K562 (cell line): ENCODE data around the gene FRMD4A. TPM values are rescaled to one million over a fixed set of nuclear protein-coding genes. Genes with fewer than 3 reads are reported as not detected.

ENCODE experiments used
- ATAC-seq: fragments of 200-7000 bp; cut with Tn5 transposase; 3 replicates; pipeline ENCODE4 v1.9.1; 2020; ENCODE audit warnings: moderate library complexity
- BruUV-seq: library from RNA; stranded (reverse); fragments of 400-500 nt; replicated peaks from 2 replicates; lab custom pipeline; 2021; lab: Mats Ljungman, UMichigan
- CTCF ChIA-PET: fragments of 300-600 bp; formaldehyde crosslinking; extraction: SDS; loops from one replicate; lab custom pipeline; 2021; ENCODE audit warnings: low intra/inter-chr PET ratio; lab: Yijun Ruan, JAX
- POLR2A ChIA-PET: fragments of 300-600, 350-650 bp; sonication (Branson Sonifier 250); formaldehyde crosslinking; extraction: SDS; loops from one replicate; lab custom pipeline; 2021; ENCODE audit warnings: antibody characterized with exemption, inconsistent platforms; lab: Yijun Ruan, JAX
- DNase-seq, 4 experiments: peaks; one replicate each; pipeline versions ENCODE4 v3.0.0 to v3.0.0-alpha.2; 2011 to 2018; ENCODE audit warnings: low spot score in 3 of 4, mixed read lengths in 3 of 4; ENCODE audit errors: extremely low read depth in 1 of 4
- FAIRE-seq: peaks from 2 replicates; lab custom pipeline; 2011; peaks lifted over from hg19 to GRCh38; lab: Jason Lieb, UNC
- H2AFZ ChIP-seq: 2 replicates; pipeline ENCODE4 v1.6.0; 2011; ENCODE audit warnings: low read depth, low read length, control low read depth, inconsistent platforms
- H3K27ac ChIP-seq: fragments of 200-600 bp; 3 replicates; pipeline ENCODE4 v1.8.0; 2011; ENCODE audit warnings: low read depth, mild to moderate bottlenecking, control low read depth, inconsistent platforms, low read length, moderate library complexity, mixed read lengths; ENCODE audit errors: extremely low read depth
- H3K27me3 ChIP-seq, 2 experiments: fragments of 300-600 bp in 1 of 2; 2 replicates in 1 of 2; 3 replicates in 1 of 2; pipeline versions ENCODE4 v1.6.0 to v1.8.0; 2011; ENCODE audit warnings: inconsistent platforms in 2 of 2, low read length in 2 of 2, mild to moderate bottlenecking in 1 of 2, mixed read lengths in 1 of 2, moderate library complexity in 1 of 2; ENCODE audit not compliant: control insufficient read depth in 2 of 2, insufficient read depth in 2 of 2
- H3K36me3 ChIP-seq: fragments of 300-600 bp; 3 replicates; pipeline ENCODE4 v1.8.0; 2011; ENCODE audit warnings: mild to moderate bottlenecking, low read length, inconsistent platforms; ENCODE audit not compliant: control insufficient read depth, insufficient read depth
- H3K4me1 ChIP-seq, 2 experiments: fragments of 200-600 bp in 1 of 2; replicated peaks in 1 of 2; 2 replicates in 1 of 2; 3 replicates in 1 of 2; pipeline versions ENCODE4 v1.5.1 to v1.8.0; 2011; ENCODE audit warnings: inconsistent platforms in 2 of 2, low read length in 2 of 2, mild to moderate bottlenecking in 1 of 2, mixed read lengths in 1 of 2, moderate library complexity in 1 of 2; ENCODE audit not compliant: control insufficient read depth in 2 of 2, insufficient read depth in 2 of 2
- H3K4me2 ChIP-seq: 2 replicates; pipeline ENCODE4 v1.6.1; 2011; ENCODE audit warnings: low read length, control low read depth, inconsistent platforms, mixed read lengths; ENCODE audit not compliant: insufficient read depth
- H3K4me3 ChIP-seq: fragments of 200-600 bp; sonication (generic), shearing (Covaris generic); 2 replicates; pipeline ENCODE4 v1.5.1; 2016; ENCODE audit warnings: control low read depth, inconsistent platforms
- H3K79me2 ChIP-seq: fragments of 200-600 bp; 3 replicates; pipeline ENCODE4 v1.8.0; 2011; ENCODE audit warnings: low read length, inconsistent platforms; ENCODE audit not compliant: control insufficient read depth, insufficient read depth
- H3K9ac ChIP-seq, 2 experiments: 2 replicates each; pipeline versions ENCODE4 v1.6.0 to v1.6.1; 2011; ENCODE audit warnings: low read depth in 2 of 2, low read length in 2 of 2, control low read depth in 1 of 2, inconsistent platforms in 1 of 2, mild to moderate bottlenecking in 1 of 2, mixed read lengths in 1 of 2; ENCODE audit not compliant: insufficient read depth in 1 of 2
- H3K9me1 ChIP-seq: one replicate; pipeline ENCODE4 v1.6.0; 2011; ENCODE audit warnings: inconsistent platforms, mild to moderate bottlenecking, low read length, moderate library complexity; ENCODE audit not compliant: control insufficient read depth, insufficient read depth
- H3K9me3 ChIP-seq: replicated peaks from 2 replicates; pipeline ENCODE4 v1.5.1; 2011; ENCODE audit warnings: low read depth, low read length, inconsistent platforms; ENCODE audit not compliant: control insufficient read depth, insufficient read depth
- H4K20me1 ChIP-seq: replicated peaks from 2 replicates; pipeline ENCODE4 v1.6.1; 2011; ENCODE audit warnings: low read length, inconsistent platforms, mixed read lengths; ENCODE audit not compliant: control insufficient read depth, insufficient read depth
- ARID1B ChIP-seq: fragments of 450-650 bp; IDR thresholded peaks from 2 replicates; pipeline ENCODE4 v1.6.1; 2016; ENCODE audit warnings: antibody characterized with exemption, mild to moderate bottlenecking, inconsistent platforms
- BACH1 ChIP-seq: fragments of 200-800 bp; sonication (Bioruptor generic); IDR thresholded peaks from 2 replicates; pipeline ENCODE4 v1.6.1; 2016; ENCODE audit warnings: missing genetic modification characterization, missing compliant biosample characterization
- DEAF1 ChIP-seq: fragments of 450-650 bp; formaldehyde crosslinking; IDR thresholded peaks from 2 replicates; pipeline ENCODE4 v1.4.0; 2020; ENCODE audit warnings: mild to moderate bottlenecking, moderate library complexity
- FIP1L1 ChIP-seq: fragments of 200-400 bp; formaldehyde crosslinking; IDR thresholded peaks from 2 replicates; pipeline ENCODE4 v1.6.1; 2018; ENCODE audit warnings: mild to moderate bottlenecking, low read depth, low read length; ENCODE audit not compliant: poor library complexity, severe bottlenecking
- HCFC1 ChIP-seq: IDR thresholded peaks from 2 replicates; pipeline ENCODE4 v1.6.1; 2012; ENCODE audit warnings: low read depth, low read length, improper control_type of control experiment
- HMBOX1 ChIP-seq: sonication (generic); IDR thresholded peaks from 2 replicates; pipeline ENCODE4 v1.6.1; 2016
- KLF13 ChIP-seq: fragments of 450-650 bp; IDR thresholded peaks from 2 replicates; pipeline ENCODE4 v1.6.1; 2016; ENCODE audit warnings: missing genetic modification characterization, low read depth, mild to moderate bottlenecking, missing compliant biosample characterization, moderate library complexity, borderline replicate concordance
- MLLT1 ChIP-seq, 2 experiments: fragments of 450-650 bp; IDR thresholded peaks; 2 replicates each; pipeline ENCODE4 v1.6.1; 2016
- PHF20 ChIP-seq: fragments of 450-650 bp; IDR thresholded peaks from 2 replicates; pipeline ENCODE4 v1.6.1; 2018; ENCODE audit not compliant: partially characterized antibody
- TRIM28 ChIP-seq: fragments of 450-650 bp; IDR thresholded peaks from 2 replicates; pipeline ENCODE4 v1.6.1; 2017
- WGBS: fragments of 100-300 bp; shearing (Covaris generic); methylation state at CpG from one replicate; pipeline ENCODE4 v1.1.6; 2016; ENCODE audit warnings: low coverage, mixed read lengths; ENCODE audit not compliant: insufficient coverage; ENCODE audit errors: missing lambda C conversion rate; 5-methylcytosine and 5-hydroxymethylcytosine counted together
- in situ Hi-C: fragments of 300-500 bp; cut with MboI; formaldehyde crosslinking; loops from 4 replicates; pipeline ENCODE4 v1.15.0; 2018; ENCODE audit warnings: inconsistent platforms, mixed read lengths
- intact Hi-C: fragments of 100-400 bp; cut with micrococcal nuclease; formaldehyde crosslinking; loops from 2 replicates; pipeline ENCODE4 v1.14.2; 2022
- polyA plus RNA-seq, 8 experiments: library from polyadenylated mRNA; depleted of rRNA in 4 of 8; stranded (reverse) in 5 of 8; unstranded in 3 of 8; fragments of >200 nt; fragmentation: Nextera tagmentation in 2 of 8; fragmentation: Illumina TruSeq in 1 of 8; extraction: Ambion mirVana in 2 of 8; extraction: Trizol in 1 of 8; gene quantifications; 2 replicates each; pipeline versions ENCODE4 v1.2.1 to v1.2.3, GENCODE V29; 2011 to 2014; ENCODE audit warnings: inconsistent platforms in 1 of 8, missing spikeins in 1 of 8
- total RNA-seq, 7 experiments: library from RNA; depleted of rRNA in 6 of 7; stranded (reverse); fragments of >200 nt in 6 of 7; fragmentation: Illumina TruSeq in 2 of 7; extraction: Trizol in 2 of 7; gene quantifications; 2 replicates each; pipeline versions ENCODE4 v1.2.1 to v1.2.3, GENCODE V29; 2011 to 2021; ENCODE audit warnings: low replicate concordance in 1 of 7
- TF ChIP-seq, protein P1 (sequence below), 2 experiments: IDR thresholded peaks; 2 replicates each; pipeline ENCODE4 v1.6.1; 2012; ENCODE audit warnings: improper control_type of control experiment in 2 of 2, low read depth in 2 of 2, low read length in 2 of 2, borderline replicate concordance in 1 of 2

Gene FRMD4A
- total and polyA plus RNA-seq, 9 of the 15 experiments (the other 6 are each of a cell fraction or from before 2014, with no cell fraction given), result 0.80 to 5.2 (median 3.0) TPM

- no peak for TF ChIP-seq TRIM28
- TF ChIP-seq, protein P1, sequence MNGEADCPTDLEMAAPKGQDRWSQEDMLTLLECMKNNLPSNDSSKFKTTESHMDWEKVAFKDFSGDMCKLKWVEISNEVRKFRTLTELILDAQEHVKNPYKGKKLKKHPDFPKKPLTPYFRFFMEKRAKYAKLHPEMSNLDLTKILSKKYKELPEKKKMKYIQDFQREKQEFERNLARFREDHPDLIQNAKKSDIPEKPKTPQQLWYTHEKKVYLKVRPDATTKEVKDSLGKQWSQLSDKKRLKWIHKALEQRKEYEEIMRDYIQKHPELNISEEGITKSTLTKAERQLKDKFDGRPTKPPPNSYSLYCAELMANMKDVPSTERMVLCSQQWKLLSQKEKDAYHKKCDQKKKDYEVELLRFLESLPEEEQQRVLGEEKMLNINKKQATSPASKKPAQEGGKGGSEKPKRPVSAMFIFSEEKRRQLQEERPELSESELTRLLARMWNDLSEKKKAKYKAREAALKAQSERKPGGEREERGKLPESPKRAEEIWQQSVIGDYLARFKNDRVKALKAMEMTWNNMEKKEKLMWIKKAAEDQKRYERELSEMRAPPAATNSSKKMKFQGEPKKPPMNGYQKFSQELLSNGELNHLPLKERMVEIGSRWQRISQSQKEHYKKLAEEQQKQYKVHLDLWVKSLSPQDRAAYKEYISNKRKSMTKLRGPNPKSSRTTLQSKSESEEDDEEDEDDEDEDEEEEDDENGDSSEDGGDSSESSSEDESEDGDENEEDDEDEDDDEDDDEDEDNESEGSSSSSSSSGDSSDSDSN (IDR thresholded peaks at IDR 0.05; ENCODE audit: borderline replicate concordance in 1 of 2, low read depth in 2 of 2, low read length in 2 of 2), result no peak
- TF ChIP-seq HCFC1, result no peak
- no peak for TF ChIP-seq ARID1B
- no peak for TF ChIP-seq FIP1L1
- TF ChIP-seq BACH1, result no peak
- TF ChIP-seq KLF13, result no peak
- TF ChIP-seq HMBOX1, result no peak
- no peak for TF ChIP-seq PHF20
- no peak for TF ChIP-seq MLLT1 (IDR thresholded peaks at IDR 0.05)
- TF ChIP-seq DEAF1 (CRISPR knock-in tag), result no peak
- no peak for FAIRE-seq
- H3K4me2 ChIP-seq, result no peak overlapping the region
These were observed 310.6 kb downstream of the FRMD4A start for GRCh38 chr10:14020037-14020664.

More at GRCh38 chr10:14020037-14020664, 310.6 kb downstream of the FRMD4A start:
- H3K9me3 ChIP-seq, result no peaks in the 10 kb centered on the region
- H2AFZ ChIP-seq, result no peak overlapping the region
- no peak overlapping the region for H3K4me3 ChIP-seq
- H3K9me1 ChIP-seq, result no peaks in the 10 kb centered on the region
- no peaks in the 10 kb centered on the region for H3K4me1 ChIP-seq
- POLR2A ChIA-PET, result no interaction called here
- ATAC-seq (no peak), DNase-seq (no peak)
- H3K27me3 ChIP-seq, result peaks cover 4 to 12% of the 10 kb centered on the region in 2 experiments; a peak in 4 of 5 replicates
- in situ Hi-C loops (no loop called here), intact Hi-C loops (no loop called here)
- H3K9ac ChIP-seq, result no peak overlapping the region
- H3K27ac ChIP-seq, result no peak overlapping the region
- WGBS, result 1% methylated on average over 9 of the region's 9 CpGs
- no peaks in the 10 kb centered on the region for H4K20me1 ChIP-seq
- CTCF ChIA-PET, result no interaction called here
- no TSS peak for BruUV-seq
- no peaks in the 10 kb centered on the region for H3K79me2 ChIP-seq
- H3K36me3 ChIP-seq, result no peaks in the 10 kb centered on the region
